ENCODE results near the gene TMEM132D. TPM values are rescaled to one million over a fixed set of nuclear protein-coding genes. Genes with fewer than 3 reads are reported as not detected.

Gene TMEM132D
- total RNA-seq, 1 donor from 2014 or later = 0.19 TPM

GRCh38 chr12:129202109-129202814, 701.6 kb downstream of the TMEM132D start:
- H3K36me3 Mint-ChIP-seq (ENCODE audit: low read depth) = no peaks in the 10 kb centered on the region
- H3K4me3 Mint-ChIP-seq = no peak overlapping the region
- H3K27me3 Mint-ChIP-seq (ENCODE audit: low read depth) = peaks cover 39% of the 10 kb centered on the region
- peaks cover 7% of the 10 kb centered on the region for H3K9me3 Mint-ChIP-seq
- DNase-seq (ENCODE audit: low read depth, low spot score) = no peak
- H3K27ac Mint-ChIP-seq (ENCODE audit: unreplicated experiment) = no peak overlapping the region
- H3K4me1 Mint-ChIP-seq = no peaks in the 10 kb centered on the region
- no peak for TF ChIP-seq CTCF (conservative IDR thresholded peaks at IDR 0.05)

- H3K36me3 Mint-ChIP-seq (ENCODE audit: low read depth) = no peaks in the 10 kb centered on the region
- peaks cover 7% of the 10 kb centered on the region for H3K9me3 Mint-ChIP-seq
These were observed 702.8 kb downstream of the TMEM132D start for GRCh38 chr12:129201029-129201428.

GRCh38 chr12:129200576-129200975, 703.2 kb downstream of the TMEM132D start:
- H3K4me3 Mint-ChIP-seq = no peak overlapping the region
- H3K4me1 Mint-ChIP-seq = no peaks in the 10 kb centered on the region
- no peak for DNase-seq (ENCODE audit: low read depth, low spot score)
- no peak for TF ChIP-seq CTCF (conservative IDR thresholded peaks at IDR 0.05)
- no peaks in the 10 kb centered on the region for H3K36me3 Mint-ChIP-seq (ENCODE audit: low read depth)
- H3K27ac Mint-ChIP-seq (ENCODE audit: unreplicated experiment) = no peak overlapping the region
- H3K27me3 Mint-ChIP-seq (ENCODE audit: low read depth) = peaks cover 27% of the 10 kb centered on the region
- H3K9me3 Mint-ChIP-seq = peaks cover 7% of the 10 kb centered on the region

More at GRCh38 chr12:129201029-129201428, 702.8 kb downstream of the TMEM132D start:
- no peak overlapping the region for H3K4me3 Mint-ChIP-seq
- TF ChIP-seq CTCF (conservative IDR thresholded peaks at IDR 0.05) = no peak
- H3K4me1 Mint-ChIP-seq = no peaks in the 10 kb centered on the region
- H3K27me3 Mint-ChIP-seq (ENCODE audit: low read depth) = peaks cover 32% of the 10 kb centered on the region
- H3K27ac Mint-ChIP-seq (ENCODE audit: unreplicated experiment) = no peak overlapping the region
- DNase-seq (ENCODE audit: low read depth, low spot score) = no peak

- H3K9me3 Mint-ChIP-seq = peaks cover 18% of the 10 kb centered on the region
- H3K36me3 Mint-ChIP-seq (ENCODE audit: low read depth) = no peaks in the 10 kb centered on the region
- no peaks in the 10 kb centered on the region for H3K4me1 Mint-ChIP-seq
- H3K27ac Mint-ChIP-seq (ENCODE audit: unreplicated experiment) = no peak overlapping the region
- H3K27me3 Mint-ChIP-seq (ENCODE audit: low read depth) = peaks cover 23% of the 10 kb centered on the region
- no peak overlapping the region for H3K4me3 Mint-ChIP-seq
- DNase-seq (ENCODE audit: low read depth, low spot score) = no peak
- TF ChIP-seq CTCF (conservative IDR thresholded peaks at IDR 0.05) = no peak
These were observed 706.9 kb downstream of the TMEM132D start for GRCh38 chr12:129196927-129197326.

GRCh38 chr12:129195081-129195480, 708.7 kb downstream of the TMEM132D start:
- Mint-ChIP-seq H3K4me1 (no peaks in the 10 kb centered on the region), H3K27me3 (ENCODE audit: low read depth) (peaks cover 11% of the 10 kb centered on the region), H3K27ac (ENCODE audit: unreplicated experiment) (no peak overlapping the region), H3K4me3 (no peak overlapping the region), H3K36me3 (ENCODE audit: low read depth) (no peaks in the 10 kb centered on the region), H3K9me3 (peaks cover 18% of the 10 kb centered on the region)
- DNase-seq (ENCODE audit: low read depth, low spot score) = no peak
- TF ChIP-seq CTCF (conservative IDR thresholded peaks at IDR 0.05) = no peak

Measured in neural crest cell (in vitro differentiated cells).